ENCODE measurements around the gene NR4A2.

- no peak for TF ChIP-seq EZH2phosphoT487 (IDR thresholded peaks at IDR 0.05; ENCODE audit: borderline replicate concordance, low read length)
- no peak for TF ChIP-seq CTCF (conservative IDR thresholded peaks at IDR 0.05; ENCODE audit: low read depth, low read length)
- no peak for TF ChIP-seq EZH2 (IDR thresholded peaks at IDR 0.05; ENCODE audit: low read length, unreplicated experiment)
These were observed 793 bp downstream of the NR4A2 start for GRCh38 chr2:156331572-156332283.

All from PC-3 (cell line).